ENCODE results near the gene SOAT1.

Gene SOAT1

GRCh38 chr1:179323436-179323835 is 29.8 kb downstream of the SOAT1 start:
- H3K9me3 ChIP-seq (ENCODE audit: control insufficient read depth, insufficient read depth, low read length): no peaks in the 10 kb centered on the region
- H3K4me1 ChIP-seq (ENCODE audit: control insufficient read depth, insufficient read depth, low read length): no peaks in the 10 kb centered on the region
- WGBS (ENCODE audit: insufficient coverage, insufficient read length): no CpG with 5 or more reads among the region's 4 CpGs
- no peak overlapping the region for H3K27ac ChIP-seq (ENCODE audit: low read length)
- no peak overlapping the region for H3K4me3 ChIP-seq (ENCODE audit: low read length)
- no peaks in the 10 kb centered on the region for H3K36me3 ChIP-seq (ENCODE audit: control insufficient read depth, insufficient read depth, low read length)
- no peaks in the 10 kb centered on the region for H3K27me3 ChIP-seq (ENCODE audit: control insufficient read depth, insufficient read depth, low read length)
- DNase-seq (ENCODE audit: low read depth, low spot score): no peak

GRCh38 chr1:179325836-179326235 is 32.2 kb downstream of the SOAT1 start:
- Histone ChIP-seq H3K9me3 (ENCODE audit: control insufficient read depth, insufficient read depth, low read length) (no peaks in the 10 kb centered on the region), H3K4me1 (ENCODE audit: control insufficient read depth, insufficient read depth, low read length) (no peaks in the 10 kb centered on the region), H3K36me3 (ENCODE audit: control insufficient read depth, insufficient read depth, low read length) (no peaks in the 10 kb centered on the region), H3K27me3 (ENCODE audit: control insufficient read depth, insufficient read depth, low read length) (no peaks in the 10 kb centered on the region), H3K4me3 (ENCODE audit: low read length) (no peak overlapping the region), H3K27ac (ENCODE audit: low read length) (no peak overlapping the region)
- WGBS (ENCODE audit: insufficient coverage, insufficient read length): no CpG with 5 or more reads among the region's 2 CpGs
- no peak for DNase-seq (ENCODE audit: low read depth, low spot score)

GRCh38 chr1:179326746-179327145 is 33.1 kb downstream of the SOAT1 start:
- Histone ChIP-seq H3K4me3 (ENCODE audit: low read length) (no peak overlapping the region), H3K9me3 (ENCODE audit: control insufficient read depth, insufficient read depth, low read length) (no peaks in the 10 kb centered on the region), H3K27me3 (ENCODE audit: control insufficient read depth, insufficient read depth, low read length) (no peaks in the 10 kb centered on the region), H3K36me3 (ENCODE audit: control insufficient read depth, insufficient read depth, low read length) (no peaks in the 10 kb centered on the region), H3K4me1 (ENCODE audit: control insufficient read depth, insufficient read depth, low read length) (no peaks in the 10 kb centered on the region), H3K27ac (ENCODE audit: low read length) (no peak overlapping the region)
- no CpG with 5 or more reads among the region's 3 CpGs for WGBS (ENCODE audit: insufficient coverage, insufficient read length)
- DNase-seq (ENCODE audit: low read depth, low spot score): no peak

- no peaks in the 10 kb centered on the region for H3K4me1 ChIP-seq (ENCODE audit: control insufficient read depth, insufficient read depth, low read length)
- no peaks in the 10 kb centered on the region for H3K9me3 ChIP-seq (ENCODE audit: control insufficient read depth, insufficient read depth, low read length)
- H3K36me3 ChIP-seq (ENCODE audit: control insufficient read depth, insufficient read depth, low read length): no peaks in the 10 kb centered on the region
- no CpG with 5 or more reads among the region's 7 CpGs for WGBS (ENCODE audit: insufficient coverage, insufficient read length)
- no peak overlapping the region for H3K27ac ChIP-seq (ENCODE audit: low read length)
- H3K27me3 ChIP-seq (ENCODE audit: control insufficient read depth, insufficient read depth, low read length): no peaks in the 10 kb centered on the region
- no peak for DNase-seq (ENCODE audit: low read depth, low spot score)
- H3K4me3 ChIP-seq (ENCODE audit: low read length): no peak overlapping the region
Measured at GRCh38 chr1:179327196-179327595, 33.6 kb downstream of the SOAT1 start.

- Histone ChIP-seq H3K27ac (ENCODE audit: low read length) (no peak overlapping the region), H3K9me3 (ENCODE audit: control insufficient read depth, insufficient read depth, low read length) (no peaks in the 10 kb centered on the region), H3K36me3 (ENCODE audit: control insufficient read depth, insufficient read depth, low read length) (no peaks in the 10 kb centered on the region), H3K27me3 (ENCODE audit: control insufficient read depth, insufficient read depth, low read length) (no peaks in the 10 kb centered on the region), H3K4me3 (ENCODE audit: low read length) (no peak overlapping the region), H3K4me1 (ENCODE audit: control insufficient read depth, insufficient read depth, low read length) (no peaks in the 10 kb centered on the region)
- WGBS (ENCODE audit: insufficient coverage, insufficient read length): no CpG with 5 or more reads among the region's 3 CpGs
- no peak for DNase-seq (ENCODE audit: low read depth, low spot score)
Measured at GRCh38 chr1:179327679-179328078, 34.1 kb downstream of the SOAT1 start.

GRCh38 chr1:179329862-179330261 is 36.3 kb downstream of the SOAT1 start:
- Histone ChIP-seq H3K36me3 (ENCODE audit: control insufficient read depth, insufficient read depth, low read length) (no peaks in the 10 kb centered on the region), H3K27ac (ENCODE audit: low read length) (no peak overlapping the region), H3K27me3 (ENCODE audit: control insufficient read depth, insufficient read depth, low read length) (no peaks in the 10 kb centered on the region), H3K9me3 (ENCODE audit: control insufficient read depth, insufficient read depth, low read length) (no peaks in the 10 kb centered on the region), H3K4me1 (ENCODE audit: control insufficient read depth, insufficient read depth, low read length) (no peaks in the 10 kb centered on the region), H3K4me3 (ENCODE audit: low read length) (no peak overlapping the region)
- no CpG with 5 or more reads among the region's 2 CpGs for WGBS (ENCODE audit: insufficient coverage, insufficient read length)
- no peak for DNase-seq (ENCODE audit: low read depth, low spot score)

- no peak overlapping the region for H3K27ac ChIP-seq (ENCODE audit: low read length)
- no CpG with 5 or more reads among the region's 4 CpGs for WGBS (ENCODE audit: insufficient coverage, insufficient read length)
- no peaks in the 10 kb centered on the region for H3K9me3 ChIP-seq (ENCODE audit: control insufficient read depth, insufficient read depth, low read length)
- no peaks in the 10 kb centered on the region for H3K4me1 ChIP-seq (ENCODE audit: control insufficient read depth, insufficient read depth, low read length)
- H3K4me3 ChIP-seq (ENCODE audit: low read length): no peak overlapping the region
- H3K36me3 ChIP-seq (ENCODE audit: control insufficient read depth, insufficient read depth, low read length): no peaks in the 10 kb centered on the region
- H3K27me3 ChIP-seq (ENCODE audit: control insufficient read depth, insufficient read depth, low read length): no peaks in the 10 kb centered on the region
- DNase-seq (ENCODE audit: low read depth, low spot score): no peak
Measured at GRCh38 chr1:179334440-179334839, 40.8 kb downstream of the SOAT1 start.

GRCh38 chr1:179337288-179337687 is 43.7 kb downstream of the SOAT1 start:
- H3K36me3 ChIP-seq (ENCODE audit: control insufficient read depth, insufficient read depth, low read length): no peaks in the 10 kb centered on the region
- no CpG with 5 or more reads among the region's 2 CpGs for WGBS (ENCODE audit: insufficient coverage, insufficient read length)

GRCh38 chr1:179337942-179338560 is 44.5 kb downstream of the SOAT1 start:
- no peaks in the 10 kb centered on the region for H3K36me3 ChIP-seq (ENCODE audit: control insufficient read depth, insufficient read depth, low read length)
- H3K27ac ChIP-seq (ENCODE audit: low read length): no peak overlapping the region
- no peak for DNase-seq (ENCODE audit: low read depth, low spot score)
- no peaks in the 10 kb centered on the region for H3K4me1 ChIP-seq (ENCODE audit: control insufficient read depth, insufficient read depth, low read length)
- no peak overlapping the region for H3K4me3 ChIP-seq (ENCODE audit: low read length)
- H3K27me3 ChIP-seq (ENCODE audit: control insufficient read depth, insufficient read depth, low read length): no peaks in the 10 kb centered on the region
- no CpG with 5 or more reads among the region's 5 CpGs for WGBS (ENCODE audit: insufficient coverage, insufficient read length)
- H3K9me3 ChIP-seq (ENCODE audit: control insufficient read depth, insufficient read depth, low read length): no peaks in the 10 kb centered on the region

More at GRCh38 chr1:179337288-179337687, 43.7 kb downstream of the SOAT1 start:
- H3K27me3 ChIP-seq (ENCODE audit: control insufficient read depth, insufficient read depth, low read length): no peaks in the 10 kb centered on the region
- H3K27ac ChIP-seq (ENCODE audit: low read length): no peak overlapping the region
- no peak overlapping the region for H3K4me3 ChIP-seq (ENCODE audit: low read length)
- no peaks in the 10 kb centered on the region for H3K9me3 ChIP-seq (ENCODE audit: control insufficient read depth, insufficient read depth, low read length)
- DNase-seq (ENCODE audit: low read depth, low spot score): no peak
- H3K4me1 ChIP-seq (ENCODE audit: control insufficient read depth, insufficient read depth, low read length): no peaks in the 10 kb centered on the region

GRCh38 chr1:179340918-179341317 is 47.3 kb downstream of the SOAT1 start:
- WGBS (ENCODE audit: insufficient coverage, insufficient read length): no CpG with 5 or more reads among the region's 5 CpGs
- H3K27ac ChIP-seq (ENCODE audit: low read length): no peak overlapping the region
- DNase-seq (ENCODE audit: low read depth, low spot score): no peak
- H3K27me3 ChIP-seq (ENCODE audit: control insufficient read depth, insufficient read depth, low read length): no peaks in the 10 kb centered on the region
- no peaks in the 10 kb centered on the region for H3K4me1 ChIP-seq (ENCODE audit: control insufficient read depth, insufficient read depth, low read length)
- no peaks in the 10 kb centered on the region for H3K36me3 ChIP-seq (ENCODE audit: control insufficient read depth, insufficient read depth, low read length)
- no peak overlapping the region for H3K4me3 ChIP-seq (ENCODE audit: low read length)
- no peaks in the 10 kb centered on the region for H3K9me3 ChIP-seq (ENCODE audit: control insufficient read depth, insufficient read depth, low read length)

GRCh38 chr1:179341943-179342547 is 48.4 kb downstream of the SOAT1 start:
- Histone ChIP-seq H3K36me3 (ENCODE audit: control insufficient read depth, insufficient read depth, low read length) (no peaks in the 10 kb centered on the region), H3K9me3 (ENCODE audit: control insufficient read depth, insufficient read depth, low read length) (no peaks in the 10 kb centered on the region), H3K4me3 (ENCODE audit: low read length) (no peak overlapping the region), H3K27me3 (ENCODE audit: control insufficient read depth, insufficient read depth, low read length) (no peaks in the 10 kb centered on the region), H3K27ac (ENCODE audit: low read length) (no peak overlapping the region), H3K4me1 (ENCODE audit: control insufficient read depth, insufficient read depth, low read length) (no peaks in the 10 kb centered on the region)
- no CpG with 5 or more reads among the region's 4 CpGs for whole genome bisulfite sequencing (ENCODE audit: insufficient coverage, insufficient read length)
- DNase-seq (ENCODE audit: low read depth, low spot score): no peak
